AG20443 (cell line): ENCODE data around the gene TCF4.

ENCODE experiments used
- DNase-seq: peaks from one replicate; pipeline ENCODE4 v3.0.0; 2012; ENCODE audit warnings: low spot score, mixed read lengths

Gene TCF4

GRCh38 chr18:55384551-55385275 lies 203.3 kb downstream of the TCF4 start:
- peak; percentile 58 for DNase-seq

- no peak for DNase-seq
Observed at GRCh38 chr18:55384115-55384514, 203.9 kb downstream of the TCF4 start.

- no peak for DNase-seq
Observed at GRCh38 chr18:55382277-55382805, 205.7 kb downstream of the TCF4 start.

GRCh38 chr18:55381277-55381676 lies 206.7 kb downstream of the TCF4 start:
- DNase-seq, result peak; percentile 51

GRCh38 chr18:55380589-55380988 lies 207.4 kb downstream of the TCF4 start:
- DNase-seq, result no peak

- DNase-seq, result no peak
Observed at GRCh38 chr18:55376387-55376786, 211.6 kb downstream of the TCF4 start.

GRCh38 chr18:55375930-55376329 lies 212.1 kb downstream of the TCF4 start:
- DNase-seq, result no peak

GRCh38 chr18:55374741-55375140 lies 213.3 kb downstream of the TCF4 start:
- DNase-seq, result no peak

- DNase-seq, result no peak
Observed at GRCh38 chr18:55372209-55372608, 215.8 kb downstream of the TCF4 start.

- DNase-seq, result no peak
Observed at GRCh38 chr18:55370936-55371335, 217.1 kb downstream of the TCF4 start.

GRCh38 chr18:55369346-55369745 lies 218.6 kb downstream of the TCF4 start:
- DNase-seq, result no peak

GRCh38 chr18:55365342-55365741 lies 222.7 kb downstream of the TCF4 start:
- no peak for DNase-seq

GRCh38 chr18:55362303-55362702 lies 225.7 kb downstream of the TCF4 start:
- DNase-seq, result no peak

- DNase-seq, result no peak
Observed at GRCh38 chr18:55361492-55362250, 226.3 kb downstream of the TCF4 start.

GRCh38 chr18:55360061-55360460 lies 227.9 kb downstream of the TCF4 start:
- no peak for DNase-seq

GRCh38 chr18:55356815-55357214 lies 231.2 kb downstream of the TCF4 start:
- no peak for DNase-seq

GRCh38 chr18:55355223-55355622 lies 232.8 kb downstream of the TCF4 start:
- DNase-seq, result no peak

- no peak for DNase-seq
Observed at GRCh38 chr18:55354795-55355194, 233.2 kb downstream of the TCF4 start.

- DNase-seq, result peak; percentile 31
Observed at GRCh38 chr18:55353806-55354205, 234.2 kb downstream of the TCF4 start.

- DNase-seq, result no peak
Observed at GRCh38 chr18:55353391-55353790, 234.6 kb downstream of the TCF4 start.

GRCh38 chr18:55351980-55352714 lies 235.8 kb downstream of the TCF4 start:
- no peak for DNase-seq

- DNase-seq, result no peak
Observed at GRCh38 chr18:55351241-55351691, 236.7 kb downstream of the TCF4 start.

GRCh38 chr18:55349685-55350084 lies 238.3 kb downstream of the TCF4 start:
- no peak for DNase-seq
